ENCODE results near the gene PAPPA2. TPM values are rescaled to one million over a fixed set of nuclear protein-coding genes. Genes with fewer than 3 reads are reported as not detected.

Gene PAPPA2
- total and polyA plus RNA-seq, 2 of the 8 experiments (the other 6 are each of a cell fraction or from before 2014, with no cell fraction given) = 0.08 to 0.88 TPM

- no peaks in the 10 kb centered on the region for H4K20me1 ChIP-seq (replicated peaks in 1 of 2; ENCODE audit: control insufficient read depth in 1 of 2, insufficient read depth in 2 of 2, low read length in 2 of 2)
- DNase-seq (ENCODE audit: low read depth in 1 of 2, low spot score in 2 of 2) = no peak
- H3K36me3 ChIP-seq (ENCODE audit: control insufficient read depth in 2 of 4, insufficient read depth in 4 of 4, low read length in 3 of 4) = no peaks in the 10 kb centered on the region
- no peaks in the 10 kb centered on the region for H3K9me3 ChIP-seq (ENCODE audit: insufficient read depth in 2 of 2, low read depth in 1 of 2, low read length in 1 of 2)
- no peaks in the 10 kb centered on the region for H3K23me2 ChIP-seq (ENCODE audit: low read depth, low read length)
- FAIRE-seq = no peak
- H4K5ac ChIP-seq (ENCODE audit: insufficient read length, low read depth, low read length) = no peak overlapping the region
- no peak overlapping the region for H3K9ac ChIP-seq (replicated peaks in 1 of 4; ENCODE audit: extremely low read depth in 1 of 4, low read depth in 3 of 4, low read length in 3 of 4)
- ChIA-PET CTCF (ENCODE audit: partially characterized antibody) (interaction anchor here (0.6 to 3.1 kb wide), 7 partner anchors 24 to 301 kb away, joined by 3 to 14 read pairs (median 4); no protein-coding TSS in a partner anchor), POLR2A (ENCODE audit: partially characterized antibody) (no interaction called here)
- no peak overlapping the region for H2BK20ac ChIP-seq (ENCODE audit: low read length)
- H3K79me2 ChIP-seq (ENCODE audit: control insufficient read depth in 1 of 2, insufficient read depth in 2 of 2, low read length in 2 of 2) = no peaks in the 10 kb centered on the region
- H4K91ac ChIP-seq (replicated peaks; ENCODE audit: insufficient read length, low read length) = no peak overlapping the region
- no peak overlapping the region for H2BK12ac ChIP-seq (ENCODE audit: low read depth, low read length)
- no peak overlapping the region for H3K23ac ChIP-seq (ENCODE audit: insufficient read length)
- H3K14ac ChIP-seq (ENCODE audit: insufficient read length) = no peak overlapping the region
- H2BK120ac ChIP-seq (replicated peaks; ENCODE audit: low read depth, low read length) = no peak overlapping the region
- no peak overlapping the region for H2BK5ac ChIP-seq (ENCODE audit: low read depth, low read length)
- no peak overlapping the region for H3K4ac ChIP-seq (replicated peaks; ENCODE audit: insufficient read length, low read depth, low read length)
- no peak overlapping the region for H3K56ac ChIP-seq (replicated peaks; ENCODE audit: insufficient read length, low read depth, low read length)
- H3K27me3 ChIP-seq (replicated peaks in 1 of 4; ENCODE audit: control insufficient read depth in 3 of 4, extremely low read depth in 1 of 4, insufficient read depth in 3 of 4, low read length in 3 of 4) = no peaks in the 10 kb centered on the region
- no peaks in the 10 kb centered on the region for H3K79me1 ChIP-seq (ENCODE audit: low read depth, low read length)
- no peak overlapping the region for H3K18ac ChIP-seq (ENCODE audit: extremely low read depth, low read length)
- H2AK5ac ChIP-seq (ENCODE audit: low read depth, low read length) = no peak overlapping the region
- no peaks in the 10 kb centered on the region for H3K4me1 ChIP-seq (replicated peaks in 1 of 4; ENCODE audit: control insufficient read depth in 3 of 4, insufficient read depth in 4 of 4, low read length in 3 of 4)
- H2AFZ ChIP-seq (ENCODE audit: low read length) = no peak overlapping the region
- H3K4me2 ChIP-seq (ENCODE audit: insufficient read depth in 1 of 2, low read depth in 2 of 2, low read length in 2 of 2) = no peak overlapping the region
- no peak overlapping the region for H4K8ac ChIP-seq (ENCODE audit: extremely low read depth, insufficient read depth, low read length)
- no peak overlapping the region for H3K27ac ChIP-seq (ENCODE audit: low read depth, low read length)
- no peak overlapping the region for H3K4me3 ChIP-seq (ENCODE audit: extremely low read depth in 1 of 4, insufficient read depth in 2 of 4, low read depth in 3 of 4, low read length in 4 of 4)
- no peak overlapping the region for H2BK15ac ChIP-seq (ENCODE audit: low read length)
- 88% methylated on average over 1 of the region's 1 CpG; no CpG with 5 or more reads in 1 of the 2 experiments for WGBS, 2 experiments (ENCODE audit: extremely low coverage in 1 of 2, insufficient coverage in 1 of 2, insufficient read length in 1 of 2, insufficient replicate concordance in 2 of 2, low coverage in 1 of 2, low lambda C conversion rate in 2 of 2, missing lambda C conversion rate in 1 of 2)
- no peak for TF ChIP-seq SP4 (IDR thresholded peaks at IDR 0.05; ENCODE audit: low read length)
- TF ChIP-seq CEBPB (IDR thresholded peaks at IDR 0.05; ENCODE audit: low read depth, low read length) = no peak
- TF ChIP-seq YY1 (IDR thresholded peaks at IDR 0.05; ENCODE audit: low read depth, low read length) = no peak
- no peak for TF ChIP-seq TCF12 (IDR thresholded peaks at IDR 0.05; ENCODE audit: low read depth, low read length)
- TF ChIP-seq EZH2 (IDR thresholded peaks at IDR 0.05; ENCODE audit: low read depth, low read length, severe bottlenecking) = no peak
- no peak for TF ChIP-seq ZNF274 (IDR thresholded peaks at IDR 0.05; ENCODE audit: borderline replicate concordance, extremely low read depth, low read length)
- TF ChIP-seq CHD2 (IDR thresholded peaks at IDR 0.05; ENCODE audit: low read length) = no peak
- TF ChIP-seq KDM4A (IDR thresholded peaks at IDR 0.05; ENCODE audit: low read depth, low read length, severe bottlenecking) = no peak
- TF ChIP-seq KDM5A (IDR thresholded peaks at IDR 0.05; ENCODE audit: low read length) = no peak
- no peak for TF ChIP-seq GABPA (IDR thresholded peaks at IDR 0.05; ENCODE audit: borderline replicate concordance, insufficient read depth, low read length)
- no peak for TF ChIP-seq SRF (IDR thresholded peaks at IDR 0.05; ENCODE audit: low read depth, low read length)
- no peak for TF ChIP-seq SP2 (IDR thresholded peaks at IDR 0.05; ENCODE audit: low read length)
- TF ChIP-seq RBBP5 (IDR thresholded peaks at IDR 0.05; ENCODE audit: borderline replicate concordance, low read depth, low read length) = no peak
- no peak for TF ChIP-seq RXRA (IDR thresholded peaks at IDR 0.05; ENCODE audit: insufficient read depth, low read depth, low read length)
- no peak for TF ChIP-seq SUZ12 (IDR thresholded peaks at IDR 0.05; ENCODE audit: low read length)
These were observed 303.8 kb downstream of the PAPPA2 start for GRCh38 chr1:176766779-176767178.
